Right renal pelvis (tissue), 4 donors: ENCODE measurements around the gene LRRC2. TPM values are rescaled to one million over a fixed set of nuclear protein-coding genes. Genes with fewer than 3 reads are reported as not detected.
"Not testable (repeated sequence)": the region's sequence is repeated elsewhere in the genome, so short reads cannot be mapped to it uniquely, and the experiment has no call there.

Experiments used
- DNase-seq, 4 donors: peaks; one replicate each; pipeline ENCODE4 v3.0.0-alpha.2; 2013; ENCODE audit warnings: low read depth in 4 of 4, low spot score in 3 of 4, missing footprints in 1 of 4
- polyA plus RNA-seq, 4 donors: library from polyadenylated mRNA; unstranded; fragments of 120-200 nt; gene quantifications; one replicate each; pipeline ENCODE4 v1.2.1, GENCODE V29; 2013; ENCODE audit not compliant: insufficient read length in 4 of 4

The LRRC2 gene
- polyA plus RNA-seq, 4 donors = 1.9 to 3.1 (median 2.6) TPM

DNA sequence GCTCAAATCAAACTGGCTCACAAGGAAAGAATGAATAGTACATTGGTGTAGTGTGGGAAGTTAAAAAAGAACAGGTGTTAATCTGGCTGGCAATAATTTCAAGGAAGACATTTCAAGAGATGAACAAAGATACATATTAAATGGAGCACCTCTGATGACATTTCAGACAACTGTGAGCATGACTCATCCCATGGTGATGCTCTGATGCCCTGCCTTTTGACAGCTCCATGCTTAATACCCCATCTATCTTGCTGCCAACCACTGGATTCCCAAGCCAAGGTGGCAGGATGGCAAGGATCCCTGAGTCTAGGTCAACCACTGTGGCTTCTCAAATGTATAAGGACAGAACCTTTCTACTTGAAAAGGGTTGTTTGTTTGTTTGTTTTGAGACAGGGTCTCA lies 29.3 kb downstream of the LRRC2 start:
- no peak for DNase-seq

- DNase-seq = no peak
Observed at GRCh38 chr3:46535746-46536145, 30.4 kb downstream of the LRRC2 start.

- DNase-seq = no peak
Observed at GRCh38 chr3:46533091-46533490, 33.0 kb downstream of the LRRC2 start.

- DNase-seq = no peak
Observed at GRCh38 chr3:46527239-46527638, 38.9 kb downstream of the LRRC2 start.

DNA sequence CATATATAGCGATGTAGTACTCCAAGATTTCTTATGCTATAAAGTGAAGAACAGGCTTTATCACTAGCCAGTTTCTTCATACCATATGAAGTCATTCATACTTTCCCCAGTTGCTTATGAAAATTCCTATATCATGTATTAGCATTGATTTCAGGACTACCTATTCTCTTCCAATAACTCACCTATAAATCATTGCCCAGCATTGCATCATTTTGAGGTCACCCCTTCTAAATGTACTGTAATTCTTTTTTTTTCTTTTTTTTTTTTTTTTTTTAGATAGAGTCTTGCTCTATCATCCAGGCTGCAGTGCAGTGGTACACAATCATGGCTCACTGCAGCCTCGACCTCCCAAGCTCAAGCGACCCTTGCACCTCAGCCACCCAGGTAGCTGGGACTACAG lies 41.3 kb downstream of the LRRC2 start:
- no peak for DNase-seq

DNA sequence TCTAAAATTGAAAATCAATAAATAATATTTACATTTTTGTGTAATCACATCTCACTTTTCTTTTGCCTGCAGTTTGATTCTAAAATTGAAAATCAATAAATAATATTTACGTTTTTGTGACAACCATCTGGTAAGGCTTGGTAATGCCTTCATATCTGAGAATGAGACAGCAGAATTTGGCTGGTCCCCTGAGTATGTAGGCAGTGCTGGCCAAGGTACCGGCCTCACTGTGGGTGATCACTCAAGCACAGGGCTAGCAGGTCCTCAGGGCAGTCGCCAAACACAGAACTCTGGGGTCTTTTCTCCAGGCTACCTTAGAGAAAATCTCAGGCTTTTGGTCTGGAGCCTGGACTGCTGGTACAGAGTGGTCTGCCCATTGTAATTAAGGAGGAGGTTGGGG lies 42.1 kb downstream of the LRRC2 start:
- no peak for DNase-seq

DNA sequence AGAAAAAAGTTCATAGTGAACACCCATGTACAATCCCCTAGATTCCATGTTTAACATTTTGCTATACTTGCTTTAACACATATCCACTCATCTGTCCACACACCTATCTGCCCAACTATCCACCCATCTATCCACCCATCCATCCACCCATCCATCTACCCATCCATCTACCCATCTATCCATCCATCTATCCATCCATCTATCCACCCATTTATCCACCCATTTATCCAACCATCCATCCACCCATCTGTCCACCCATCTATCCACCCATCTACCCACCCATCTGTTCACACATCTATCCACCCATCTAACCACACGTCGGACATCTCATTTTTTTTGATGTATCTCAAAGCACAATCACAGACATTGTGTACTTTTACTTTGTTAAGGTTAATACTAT lies 42.5 kb downstream of the LRRC2 start:
- DNase-seq = no peak

GRCh38 chr3:46522201-46522600 lies 43.9 kb downstream of the LRRC2 start:
- DNase-seq = not testable (repeated sequence)

DNA sequence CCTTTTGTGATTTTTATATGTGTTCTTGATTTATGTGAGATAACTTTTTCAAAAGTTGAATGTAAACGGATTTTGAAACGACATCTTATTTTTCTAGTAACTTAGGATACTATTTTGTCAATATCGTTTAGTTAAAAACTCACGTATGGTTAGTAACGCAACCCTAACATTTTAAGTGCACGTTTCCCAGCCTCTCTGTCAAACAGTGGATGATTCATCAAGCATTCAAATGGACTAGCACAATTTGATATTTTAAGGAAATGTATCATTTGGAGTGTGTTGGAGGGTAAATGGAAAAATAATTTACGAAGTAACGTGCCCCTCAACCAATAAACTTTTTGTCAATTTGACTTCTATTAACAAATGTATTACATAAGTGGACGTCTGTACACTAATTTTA lies 45.0 kb downstream of the LRRC2 start:
- DNase-seq = no peak

DNA sequence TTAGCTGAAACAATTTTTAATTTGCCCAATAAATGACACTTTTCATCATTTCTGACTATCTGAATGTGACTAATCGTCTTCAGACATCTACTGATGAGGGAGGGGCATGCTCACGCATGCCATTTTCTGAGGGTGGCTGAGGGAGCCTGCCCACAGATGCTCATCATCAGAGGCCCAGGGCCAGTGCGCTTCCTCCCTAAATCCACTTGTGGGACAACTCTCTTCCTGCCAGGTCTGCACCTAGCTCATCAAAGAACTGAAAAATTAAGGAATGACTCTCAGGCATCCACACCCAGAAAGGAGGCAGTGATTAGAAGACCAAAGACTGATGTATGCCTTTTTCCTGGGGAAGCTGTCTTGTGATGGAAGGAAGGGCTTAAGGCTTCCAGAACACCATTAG lies 45.6 kb downstream of the LRRC2 start:
- no peak for DNase-seq

- DNase-seq = no peak
Observed at GRCh38 chr3:46519952-46520351, 46.1 kb downstream of the LRRC2 start.

DNA sequence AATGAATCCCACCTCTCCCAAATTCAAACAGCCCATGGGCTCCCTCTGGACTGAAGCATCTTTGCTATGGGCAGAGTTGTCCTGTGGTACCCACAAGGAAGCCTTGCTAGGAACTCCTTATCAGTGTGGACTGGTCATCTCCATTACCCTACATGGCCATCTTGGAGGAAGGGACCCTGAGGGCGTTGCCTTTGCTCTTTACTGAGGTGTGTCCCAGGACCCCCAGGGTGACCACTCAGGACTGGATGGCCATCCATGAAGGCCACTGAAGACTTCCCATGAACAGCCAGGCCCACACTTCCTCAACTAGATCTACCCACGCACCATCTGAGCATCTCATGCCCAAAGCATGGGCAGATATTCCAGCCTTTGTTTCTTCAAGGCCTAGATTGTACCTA lies 48.3 kb downstream of the LRRC2 start:
- no peak for DNase-seq

GRCh38 chr3:46517016-46517783 lies 48.9 kb downstream of the LRRC2 start:
- no peak for DNase-seq

- DNase-seq = no peak
Observed at GRCh38 chr3:46516521-46516920, 49.6 kb downstream of the LRRC2 start.

GRCh38 chr3:46512191-46512749 lies 53.8 kb downstream of the LRRC2 start:
- DNase-seq = no peak

DNA sequence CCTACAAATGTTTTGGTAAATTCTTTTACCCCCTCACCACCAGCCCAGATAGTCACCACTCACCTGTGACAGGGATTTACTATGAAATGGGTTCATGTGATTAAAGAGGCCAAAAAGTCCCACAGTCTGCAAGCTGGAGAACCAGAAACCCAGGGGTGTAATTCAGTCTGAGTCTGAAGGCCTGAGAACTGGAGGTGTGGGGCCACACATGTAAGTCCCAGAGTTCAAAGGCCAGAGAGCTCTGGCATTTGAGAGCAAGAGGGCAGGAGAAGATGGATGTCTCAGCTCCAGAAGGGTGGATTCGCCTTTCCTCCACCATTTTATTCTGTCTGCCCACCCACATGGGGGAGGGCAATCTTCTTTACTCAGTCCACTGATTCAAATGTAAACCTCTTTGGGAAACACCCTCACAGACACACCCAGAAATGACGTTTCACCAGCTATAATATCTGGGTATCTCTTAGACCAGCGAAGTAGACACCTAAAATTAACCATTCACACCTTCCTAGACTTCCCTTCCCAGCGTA lies 56.4 kb downstream of the LRRC2 start:
- DNase-seq = no peak

GRCh38 chr3:46508850-46509591 lies 57.1 kb downstream of the LRRC2 start:
- DNase-seq = no peak

DNA sequence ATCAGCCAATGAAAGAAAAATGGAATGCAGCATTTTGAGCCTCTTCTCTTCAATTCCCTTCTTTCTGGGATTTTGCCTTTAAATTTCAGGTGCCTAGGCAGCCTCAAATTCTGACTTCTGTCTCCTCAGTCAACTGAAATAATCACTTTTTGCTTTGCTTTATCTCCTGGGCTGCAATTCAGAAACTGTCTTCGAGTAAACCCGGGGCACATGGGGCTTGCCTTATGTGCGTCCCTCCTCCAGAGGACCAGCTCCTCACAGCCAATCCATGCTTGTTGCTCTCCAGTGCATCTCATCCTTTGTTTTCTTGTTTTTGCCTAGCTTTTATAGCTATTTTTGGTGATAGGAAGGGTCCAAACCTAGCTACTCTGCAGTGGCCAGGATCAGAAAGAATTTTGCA lies 59.6 kb downstream of the LRRC2 start:
- DNase-seq = no peak

DNA sequence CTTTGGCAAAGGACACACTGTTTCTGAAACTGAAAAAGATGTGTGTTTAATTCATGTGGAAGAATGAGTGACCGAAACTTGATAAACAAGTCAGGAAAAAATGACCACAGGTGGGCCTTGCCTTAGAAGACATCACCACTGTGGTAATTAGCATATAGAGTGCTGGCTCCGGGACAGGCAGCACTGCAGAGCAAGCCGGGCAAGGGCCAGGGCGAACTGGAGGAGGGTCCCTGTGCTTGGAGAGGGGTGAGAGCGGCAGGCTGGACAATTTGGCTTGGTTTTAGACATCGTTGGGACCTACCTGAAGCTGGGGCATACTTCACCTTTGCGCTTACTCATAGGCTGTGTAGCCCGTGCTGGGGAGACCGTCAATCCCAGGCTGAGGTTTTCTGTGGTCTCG lies 60.1 kb downstream of the LRRC2 start:
- DNase-seq = no peak

DNA sequence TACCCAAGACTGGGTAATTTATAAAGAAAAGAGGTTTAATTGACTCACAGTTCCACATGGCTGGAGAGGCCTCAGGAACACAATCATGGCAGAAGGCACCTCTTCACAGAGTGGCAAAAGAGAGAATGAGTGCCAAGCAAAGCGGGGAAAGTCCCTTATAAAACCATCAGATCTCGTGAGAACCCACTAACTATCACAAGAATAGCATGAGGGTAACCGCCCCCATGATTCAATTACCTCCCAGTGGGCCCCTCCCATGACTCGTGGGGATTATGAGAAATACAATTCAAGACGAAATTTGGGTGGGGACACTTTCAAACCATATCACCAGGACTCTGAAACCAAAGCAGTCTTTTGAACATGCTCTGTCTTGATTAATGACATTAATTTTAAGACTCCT lies 61.3 kb downstream of the LRRC2 start:
- DNase-seq = no peak

GRCh38 chr3:46503200-46503874 lies 62.8 kb downstream of the LRRC2 start:
- no peak for DNase-seq
